GM18858 (cell line): ENCODE data around the gene UBAP2L.
"Not testable (repeated sequence)": the region's sequence is repeated elsewhere in the genome, so short reads cannot be mapped to it uniquely, and the experiment has no call there.

ENCODE experiments used
- ATAC-seq: cut with Tn5 transposase; IDR thresholded peaks from one replicate; pipeline ENCODE4 v1.9.1; 2021; ENCODE audit not compliant: unreplicated experiment

Gene UBAP2L

GRCh38 chr1:154309136-154309535 lies 88.4 kb downstream of the UBAP2L start:
- not testable (repeated sequence) for ATAC-seq

GRCh38 chr1:154312229-154313065 lies 91.7 kb downstream of the UBAP2L start:
- ATAC-seq = not testable (repeated sequence)

GRCh38 chr1:154313066-154313356 lies 92.3 kb downstream of the UBAP2L start:
- ATAC-seq = no peak

GRCh38 chr1:154314226-154314625 lies 93.5 kb downstream of the UBAP2L start:
- not testable (repeated sequence) for ATAC-seq

- ATAC-seq = no peak
These were observed 95.9 kb downstream of the UBAP2L start for GRCh38 chr1:154316704-154317103.

- no peak for ATAC-seq
These were observed 97.6 kb downstream of the UBAP2L start for GRCh38 chr1:154318386-154318785.
